Panc1 (cell line): Measurements from ENCODE around the gene BTBD8.

Experiments
- POLR2AphosphoS5 ChIP-seq: IDR thresholded peaks from 2 replicates; pipeline ENCODE4 v1.6.1; 2012; ENCODE audit warnings: mild to moderate bottlenecking, low read depth, low read length, moderate library complexity
- TF ChIP-seq, protein P1 (sequence below): fragments of 450-650 bp; IDR thresholded peaks from 2 replicates; pipeline ENCODE4 v1.5.1; 2017; ENCODE audit warnings: mild to moderate bottlenecking

DNA sequence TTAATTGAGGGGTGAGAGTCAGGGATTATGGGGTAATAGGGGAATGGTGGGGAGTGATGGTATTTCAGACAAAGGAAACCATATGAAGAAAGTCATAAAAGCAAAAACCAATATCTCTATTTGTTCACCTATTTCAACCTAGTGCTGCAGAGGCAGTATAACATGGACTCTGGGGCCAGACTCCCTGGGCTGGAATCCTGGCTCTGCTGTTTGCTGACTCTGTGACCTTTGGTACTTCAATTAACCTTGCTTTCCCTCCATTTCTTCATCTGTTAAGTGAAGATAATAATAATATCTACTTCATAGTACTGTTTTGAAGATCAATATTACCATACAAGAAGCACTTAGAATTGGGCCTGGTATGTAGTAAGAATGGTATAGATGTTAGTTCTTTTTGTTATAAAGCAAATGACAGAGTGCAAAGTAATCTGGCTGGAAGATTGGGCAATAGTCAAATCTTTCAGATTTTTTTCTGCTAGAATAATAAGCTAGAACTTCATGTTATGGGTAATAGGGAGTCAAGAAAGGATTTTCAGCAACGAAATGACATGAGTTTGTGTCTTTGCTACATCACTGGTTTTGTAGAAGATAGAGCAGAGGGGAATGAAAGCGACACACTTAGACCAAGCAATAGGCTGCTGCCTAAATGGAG, 41.3 kb upstream of the BTBD8 start:
- TF ChIP-seq, protein P1, sequence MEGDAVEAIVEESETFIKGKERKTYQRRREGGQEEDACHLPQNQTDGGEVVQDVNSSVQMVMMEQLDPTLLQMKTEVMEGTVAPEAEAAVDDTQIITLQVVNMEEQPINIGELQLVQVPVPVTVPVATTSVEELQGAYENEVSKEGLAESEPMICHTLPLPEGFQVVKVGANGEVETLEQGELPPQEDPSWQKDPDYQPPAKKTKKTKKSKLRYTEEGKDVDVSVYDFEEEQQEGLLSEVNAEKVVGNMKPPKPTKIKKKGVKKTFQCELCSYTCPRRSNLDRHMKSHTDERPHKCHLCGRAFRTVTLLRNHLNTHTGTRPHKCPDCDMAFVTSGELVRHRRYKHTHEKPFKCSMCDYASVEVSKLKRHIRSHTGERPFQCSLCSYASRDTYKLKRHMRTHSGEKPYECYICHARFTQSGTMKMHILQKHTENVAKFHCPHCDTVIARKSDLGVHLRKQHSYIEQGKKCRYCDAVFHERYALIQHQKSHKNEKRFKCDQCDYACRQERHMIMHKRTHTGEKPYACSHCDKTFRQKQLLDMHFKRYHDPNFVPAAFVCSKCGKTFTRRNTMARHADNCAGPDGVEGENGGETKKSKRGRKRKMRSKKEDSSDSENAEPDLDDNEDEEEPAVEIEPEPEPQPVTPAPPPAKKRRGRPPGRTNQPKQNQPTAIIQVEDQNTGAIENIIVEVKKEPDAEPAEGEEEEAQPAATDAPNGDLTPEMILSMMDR: no peak
- no peak for TF ChIP-seq POLR2AphosphoS5
